ENCODE measurements around the gene HCN1. TPM values are rescaled to one million over a fixed set of nuclear protein-coding genes. Genes with fewer than 3 reads are reported as not detected.
"Not testable (repeated sequence)": the region's sequence is repeated elsewhere in the genome, so short reads cannot be mapped to it uniquely, and the experiment has no call there.

The HCN1 gene
- total RNA-seq, 2 experiments from 2014 or later: not detected

DNA sequence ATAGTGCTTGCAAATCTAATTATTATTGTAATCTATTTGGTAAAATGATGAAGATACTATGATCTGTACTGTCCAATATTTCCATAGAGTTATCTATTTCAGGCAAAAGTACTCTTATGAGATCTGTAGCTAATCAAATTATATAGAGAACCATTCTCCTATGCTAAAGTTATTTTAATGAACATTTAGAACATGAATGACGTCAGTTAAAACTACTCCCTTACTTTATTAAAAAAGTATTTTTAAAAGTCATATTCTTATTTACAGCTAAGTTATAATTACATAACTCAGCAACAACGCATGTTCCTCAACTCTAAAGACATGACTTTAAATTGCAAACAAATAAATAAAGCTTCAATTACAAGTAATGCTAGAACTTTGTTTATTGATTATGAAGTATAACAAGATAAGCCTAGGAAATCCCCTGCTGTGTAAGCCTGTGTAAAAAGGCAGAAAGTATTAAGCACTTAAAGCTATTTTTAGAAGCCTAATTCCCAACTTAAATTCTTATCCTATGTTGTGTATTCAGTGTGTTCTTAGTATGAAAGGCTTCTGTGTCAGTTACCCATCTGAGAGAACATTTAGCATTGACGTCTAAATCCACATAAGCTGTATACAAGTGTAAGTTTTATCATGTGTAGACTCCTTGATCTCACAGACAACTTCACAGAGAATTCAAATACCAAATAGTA lies 285.7 kb downstream of the HCN1 start:
- Mint-ChIP-seq H3K9me3 (ENCODE audit: low read depth) (peaks cover 3% of the 10 kb centered on the region), H3K27me3 (no peaks in the 10 kb centered on the region), H3K4me3 (no peak overlapping the region), H3K4me1 (no peaks in the 10 kb centered on the region), H3K27ac (no peak overlapping the region), H3K36me3 (ENCODE audit: low read depth) (no peaks in the 10 kb centered on the region)
- POLR2A ChIA-PET: no interaction called here
- ATAC-seq (no peak), DNase-seq (no peak)
- CTCF ChIA-PET: no interaction called here
- intact Hi-C loops (cut with DNase I, micrococcal nuclease): no loop called here

DNA sequence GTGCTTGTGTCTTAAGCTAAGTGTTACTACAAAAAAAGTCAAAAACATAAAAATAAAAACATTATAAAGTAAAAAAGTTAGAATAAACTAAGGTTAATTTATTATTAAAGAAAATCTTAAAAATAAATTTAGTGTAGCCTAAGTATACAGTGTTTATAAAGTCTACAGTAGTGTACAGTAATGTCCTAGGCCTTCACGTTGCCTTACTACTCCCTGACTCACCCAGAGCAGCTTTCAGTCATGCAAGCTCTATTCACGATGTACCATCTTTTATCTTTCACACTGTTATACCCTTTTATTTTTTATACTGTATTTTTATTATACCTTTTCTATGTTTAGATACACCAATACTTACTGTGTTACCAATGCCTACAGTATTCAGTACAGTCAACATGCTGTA lies 288.1 kb downstream of the HCN1 start:
- DNase-seq (no peak), ATAC-seq (no peak)
- CTCF ChIA-PET: interaction anchor here (0.6 to 1.1 kb wide), 2 partner anchors 38 to 696 kb away, joined by 3 read pairs; no protein-coding TSS in a partner anchor
- H3K27ac Mint-ChIP-seq: no peak overlapping the region
- no peaks in the 10 kb centered on the region for H3K27me3 Mint-ChIP-seq
- no peaks in the 10 kb centered on the region for H3K36me3 Mint-ChIP-seq (ENCODE audit: low read depth)
- no peak overlapping the region for H3K4me3 Mint-ChIP-seq
- H3K9me3 Mint-ChIP-seq (ENCODE audit: low read depth): no peaks in the 10 kb centered on the region
- intact Hi-C loops (cut with DNase I, micrococcal nuclease): no loop called here
- no peaks in the 10 kb centered on the region for H3K4me1 Mint-ChIP-seq
- POLR2A ChIA-PET: no interaction called here

DNA sequence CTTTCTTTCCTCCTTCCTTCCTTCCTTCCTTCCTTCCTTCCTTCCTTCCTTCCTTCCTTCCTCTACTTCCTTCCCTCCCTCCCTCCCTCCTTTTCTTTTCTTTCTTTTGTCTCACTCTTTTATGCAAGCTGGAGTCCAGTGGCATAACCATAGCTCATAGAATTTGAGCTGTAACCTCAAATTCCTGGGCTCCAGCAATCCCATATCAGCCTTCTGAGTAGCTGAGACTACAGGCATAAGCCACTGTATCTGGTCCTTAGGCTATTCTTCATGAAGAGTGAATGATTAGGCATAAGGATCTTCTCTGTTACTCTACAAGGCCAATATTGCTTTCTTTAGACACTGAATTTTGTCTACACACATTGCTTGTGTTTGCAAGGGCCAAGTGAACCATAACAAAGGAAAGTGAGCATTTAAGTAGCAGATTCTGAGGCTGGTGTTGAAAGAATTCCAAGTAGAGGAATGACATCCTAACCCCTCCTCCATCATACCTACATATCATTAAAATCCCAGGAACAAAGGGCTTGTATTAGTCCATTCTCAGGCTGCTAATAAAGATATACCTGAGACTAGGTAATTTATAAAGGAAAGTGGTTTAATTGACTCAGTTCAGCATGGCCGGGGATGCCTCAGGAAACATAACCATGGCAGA lies 293.2 kb downstream of the HCN1 start:
- Mint-ChIP-seq H3K4me1 (no peaks in the 10 kb centered on the region), H3K9me3 (ENCODE audit: low read depth) (peaks cover 9% of the 10 kb centered on the region), H3K27me3 (no peaks in the 10 kb centered on the region), H3K27ac (no peak overlapping the region), H3K36me3 (ENCODE audit: low read depth) (no peaks in the 10 kb centered on the region), H3K4me3 (no peak overlapping the region)
- DNase-seq: no peak
- no peak for ATAC-seq
- ChIA-PET POLR2A (no interaction called here), CTCF (no interaction called here)
- intact Hi-C loops (cut with DNase I, micrococcal nuclease): no loop called here

DNA sequence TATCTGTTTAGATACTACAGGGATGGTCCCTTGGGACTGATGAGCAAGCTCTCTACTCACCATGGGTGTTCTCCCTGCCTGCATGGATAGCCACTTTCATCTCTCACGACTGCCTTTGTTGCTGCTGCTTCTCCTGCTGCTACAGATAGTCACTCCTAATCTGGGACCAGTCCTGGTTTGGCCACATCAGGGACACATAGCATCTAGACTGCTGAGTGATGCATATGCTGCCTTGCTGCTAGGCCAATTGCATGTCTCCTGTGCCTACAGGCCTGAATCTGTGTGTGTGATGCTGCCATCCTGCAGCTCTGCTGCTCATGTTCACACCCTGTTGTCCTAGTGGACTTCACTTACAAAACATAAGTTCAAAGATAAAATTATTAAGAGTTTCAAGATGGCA lies 297.1 kb downstream of the HCN1 start:
- no peak overlapping the region for H3K4me3 Mint-ChIP-seq
- ChIA-PET CTCF (no interaction called here), POLR2A (no interaction called here)
- H3K4me1 Mint-ChIP-seq: no peaks in the 10 kb centered on the region
- H3K9me3 Mint-ChIP-seq (ENCODE audit: low read depth): peaks cover 10% of the 10 kb centered on the region
- H3K27ac Mint-ChIP-seq: no peak overlapping the region
- DNase-seq (no peak), ATAC-seq (no peak)
- no peaks in the 10 kb centered on the region for H3K36me3 Mint-ChIP-seq (ENCODE audit: low read depth)
- no peaks in the 10 kb centered on the region for H3K27me3 Mint-ChIP-seq
- intact Hi-C loops (cut with DNase I, micrococcal nuclease): no loop called here

DNA sequence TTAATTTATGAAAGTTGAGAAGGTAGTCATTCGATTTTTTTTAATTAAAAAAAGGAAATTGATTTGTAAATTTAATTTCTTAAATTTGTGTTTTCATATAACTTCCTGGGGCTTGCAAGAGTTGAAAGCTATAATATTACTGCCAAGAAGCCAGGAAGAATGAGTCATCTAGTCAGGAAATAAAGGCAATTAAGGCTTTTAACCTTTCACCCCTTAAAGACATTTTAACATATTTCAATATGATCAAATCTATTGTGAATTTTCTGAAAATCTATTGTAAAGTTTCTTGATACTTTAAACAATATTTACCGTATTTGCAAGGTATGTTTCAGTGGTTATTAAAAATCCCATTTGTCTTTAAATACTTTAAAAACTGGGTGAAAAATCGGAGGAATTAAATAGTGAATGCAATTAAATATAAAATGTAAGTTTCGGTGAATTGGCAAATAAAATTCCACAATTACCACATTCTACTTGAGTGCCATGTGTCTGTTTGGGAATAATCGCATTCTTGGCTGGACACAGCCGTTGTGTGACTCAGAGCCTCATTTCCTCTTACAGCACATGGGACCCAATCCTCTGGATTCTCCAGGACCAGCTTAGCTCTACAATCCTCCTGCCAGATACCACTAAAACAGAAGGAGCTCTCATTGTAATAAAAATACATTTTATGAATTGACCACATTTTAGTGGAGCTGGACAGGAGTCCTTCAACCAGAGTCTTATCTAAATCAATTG lies 310.7 kb downstream of the HCN1 start:
- no peak overlapping the region for H3K4me3 Mint-ChIP-seq

DNA sequence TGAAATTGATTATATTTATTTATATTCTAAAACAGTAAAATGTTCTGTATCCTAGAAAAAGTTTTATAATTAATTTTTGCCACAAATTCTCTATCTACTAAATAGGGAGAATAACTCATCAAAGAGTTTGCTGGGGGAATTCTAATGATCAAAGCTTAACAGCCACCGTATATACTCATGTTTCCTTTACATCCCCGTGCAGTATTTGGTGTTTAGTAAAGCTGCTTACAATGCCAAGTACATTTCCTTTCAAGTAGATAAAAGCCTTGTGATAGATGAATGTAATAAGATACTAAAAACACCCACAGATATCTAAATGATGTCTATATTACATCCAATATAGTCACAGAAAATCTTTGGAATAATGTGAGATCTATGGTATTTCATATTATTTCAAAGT lies 312.2 kb downstream of the HCN1 start:
- H3K4me1 Mint-ChIP-seq: no peaks in the 10 kb centered on the region
- H3K9me3 Mint-ChIP-seq (ENCODE audit: low read depth): peaks cover 15% of the 10 kb centered on the region
- no peaks in the 10 kb centered on the region for H3K36me3 Mint-ChIP-seq (ENCODE audit: low read depth)
- intact Hi-C loops (cut with DNase I, micrococcal nuclease): no loop called here
- no peaks in the 10 kb centered on the region for H3K27me3 Mint-ChIP-seq
- DNase-seq (no peak), ATAC-seq (no peak)
- POLR2A ChIA-PET: no interaction called here
- CTCF ChIA-PET: no interaction called here
- no peak overlapping the region for H3K27ac Mint-ChIP-seq
- H3K4me3 Mint-ChIP-seq: no peak overlapping the region

More for the DNA sequence above, 310.7 kb downstream of the HCN1 start:
- POLR2A ChIA-PET: no interaction called here
- no peak for ATAC-seq
- no peak overlapping the region for H3K27ac Mint-ChIP-seq
- DNase-seq: no peak
- H3K27me3 Mint-ChIP-seq: no peaks in the 10 kb centered on the region
- CTCF ChIA-PET: no interaction called here
- intact Hi-C loops (cut with DNase I, micrococcal nuclease): no loop called here
- H3K36me3 Mint-ChIP-seq (ENCODE audit: low read depth): no peaks in the 10 kb centered on the region
- no peaks in the 10 kb centered on the region for H3K4me1 Mint-ChIP-seq
- peaks cover 20% of the 10 kb centered on the region for H3K9me3 Mint-ChIP-seq (ENCODE audit: low read depth)

DNA sequence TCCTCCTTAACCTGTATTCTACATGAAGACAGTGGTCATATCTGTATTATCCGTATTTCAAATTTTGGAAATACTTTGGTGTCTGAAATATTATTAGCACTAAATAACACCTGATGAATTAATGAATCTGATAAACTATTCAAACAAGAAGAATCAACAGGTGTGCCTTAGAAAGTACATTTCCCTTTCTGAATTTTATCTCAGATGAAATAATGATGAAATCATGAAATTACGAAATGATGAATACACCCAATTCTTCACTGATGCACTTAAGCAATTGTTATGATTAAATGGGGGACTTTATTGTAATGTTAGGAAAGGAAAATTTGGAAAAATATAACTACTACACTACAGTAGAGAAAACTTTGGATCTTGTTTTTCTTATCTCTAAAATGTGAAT lies 313.6 kb downstream of the HCN1 start:
- no peak overlapping the region for H3K4me3 Mint-ChIP-seq
- no peaks in the 10 kb centered on the region for H3K36me3 Mint-ChIP-seq (ENCODE audit: low read depth)
- DNase-seq: no peak
- no peak for ATAC-seq
- no peak overlapping the region for H3K27ac Mint-ChIP-seq
- no peaks in the 10 kb centered on the region for H3K27me3 Mint-ChIP-seq
- intact Hi-C loops (cut with DNase I, micrococcal nuclease): no loop called here
- POLR2A ChIA-PET: no interaction called here
- H3K4me1 Mint-ChIP-seq: no peaks in the 10 kb centered on the region
- H3K9me3 Mint-ChIP-seq (ENCODE audit: low read depth): peaks cover 12% of the 10 kb centered on the region
- CTCF ChIA-PET: no interaction called here

DNA sequence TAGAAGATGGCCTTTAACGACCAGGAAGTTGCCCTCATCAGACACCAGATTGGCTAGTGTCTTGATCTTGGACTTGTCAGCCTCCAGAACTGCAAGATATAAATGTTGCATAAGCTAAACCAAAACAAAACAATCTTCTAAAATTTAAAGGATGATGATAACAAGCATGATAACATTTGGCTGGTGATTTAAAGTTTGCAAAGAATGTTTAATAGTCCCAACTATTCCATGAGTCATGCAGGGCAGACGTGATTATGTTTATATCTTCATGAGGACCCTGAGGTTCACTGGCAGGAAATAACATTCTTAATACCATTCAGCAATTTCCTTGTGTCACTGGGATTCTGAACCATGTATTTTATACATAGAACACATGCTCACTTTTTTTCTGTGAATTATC lies 319.8 kb downstream of the HCN1 start:
- Mint-ChIP-seq H3K9me3 (ENCODE audit: low read depth) (peaks cover 4% of the 10 kb centered on the region), H3K36me3 (ENCODE audit: low read depth) (no peaks in the 10 kb centered on the region), H3K4me3 (no peak overlapping the region), H3K4me1 (no peaks in the 10 kb centered on the region), H3K27ac (no peak overlapping the region), H3K27me3 (no peaks in the 10 kb centered on the region)
- DNase-seq: no peak
- peak; percentile 23 for ATAC-seq
- intact Hi-C loops (cut with DNase I, micrococcal nuclease): no loop called here
- ChIA-PET POLR2A (no interaction called here), CTCF (no interaction called here)

DNA sequence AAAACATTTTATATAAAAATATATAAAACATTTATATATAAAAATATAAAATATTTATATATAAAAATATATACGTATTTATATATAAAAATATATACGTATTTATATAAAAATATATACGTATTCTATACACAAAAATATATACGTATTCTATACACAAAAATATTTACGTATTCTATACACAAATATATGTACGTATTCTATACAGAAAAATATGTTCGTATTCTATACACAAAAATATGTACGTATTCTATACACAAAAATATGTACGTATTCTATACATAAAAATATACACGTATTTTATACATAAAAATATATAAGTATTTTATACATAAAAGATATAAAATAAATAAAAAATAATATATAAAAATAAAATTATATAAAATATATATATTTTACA lies 323.6 kb downstream of the HCN1 start:
- ATAC-seq: no peak

DNA sequence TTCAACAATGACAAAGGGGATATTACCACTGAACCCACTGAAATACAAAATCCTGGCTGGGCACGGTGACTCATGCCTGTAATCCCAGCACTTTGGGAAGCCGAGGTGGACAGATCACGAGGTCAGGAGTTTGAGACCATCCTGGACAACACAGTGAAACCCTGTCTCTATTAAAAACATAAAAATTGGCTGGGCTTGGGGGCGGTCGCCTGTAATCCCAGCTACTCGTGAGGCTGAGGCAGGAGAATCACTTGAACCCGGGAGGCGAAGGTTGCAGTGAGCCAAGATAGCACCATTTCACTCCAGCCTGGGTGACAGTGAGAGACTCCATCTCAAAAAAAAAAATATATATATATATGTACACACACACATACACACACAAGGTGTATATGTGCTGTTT lies 324.8 kb downstream of the HCN1 start:
- CTCF ChIA-PET; H3K4me1 Mint-ChIP-seq; intact Hi-C loops (cut with DNase I, micrococcal nuclease); H3K27ac Mint-ChIP-seq; ATAC-seq; H3K9me3 Mint-ChIP-seq (ENCODE audit: low read depth); H3K36me3 Mint-ChIP-seq (ENCODE audit: low read depth); H3K27me3 Mint-ChIP-seq; H3K4me3 Mint-ChIP-seq; POLR2A ChIA-PET; DNase-seq: not testable (repeated sequence)

More for the DNA sequence above, 323.6 kb downstream of the HCN1 start:
- Mint-ChIP-seq H3K4me1 (no peaks in the 10 kb centered on the region), H3K4me3 (no peak overlapping the region), H3K9me3 (ENCODE audit: low read depth) (peaks cover 3% of the 10 kb centered on the region), H3K36me3 (ENCODE audit: low read depth) (no peaks in the 10 kb centered on the region), H3K27ac (no peak overlapping the region), H3K27me3 (no peaks in the 10 kb centered on the region)
- ChIA-PET POLR2A (no interaction called here), CTCF (no interaction called here)
- DNase-seq: no peak
- intact Hi-C loops (cut with DNase I, micrococcal nuclease): no loop called here

DNA sequence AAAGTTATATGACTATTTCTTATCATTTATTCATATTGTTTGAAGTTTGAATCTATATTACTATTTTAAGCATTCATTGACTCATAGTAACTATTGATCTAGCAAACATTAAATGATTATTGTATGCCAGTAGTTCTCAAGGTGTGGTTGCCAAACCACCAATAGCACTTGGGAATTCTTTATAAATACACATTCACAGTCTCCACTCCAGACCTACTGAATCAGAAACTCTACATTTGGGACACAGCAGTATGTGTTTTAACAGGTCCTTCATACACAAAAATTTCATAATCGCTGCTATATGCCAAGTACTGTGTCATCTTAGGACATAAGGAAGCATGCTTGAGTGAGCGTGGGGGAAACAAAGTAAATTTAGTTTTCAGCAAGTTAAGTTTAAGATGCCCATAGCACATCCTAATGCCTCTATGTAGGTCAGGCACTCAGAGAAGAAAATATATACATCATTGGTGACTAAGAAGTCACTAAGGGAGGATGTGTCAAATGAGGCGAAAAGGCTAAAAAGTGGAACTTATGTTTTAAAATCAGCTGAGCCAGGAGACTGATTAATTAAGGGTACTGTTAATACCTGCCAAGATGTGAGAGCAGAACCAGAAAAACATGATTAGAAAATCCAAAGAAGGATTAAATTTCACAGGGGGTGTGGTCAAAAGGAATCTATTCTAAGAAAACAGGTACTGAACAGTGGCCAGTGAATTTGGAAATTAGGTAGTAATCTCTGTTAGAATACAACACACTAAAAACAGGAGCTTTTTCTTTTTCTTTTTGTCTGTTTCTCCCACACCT lies 340.8 kb downstream of the HCN1 start:
- CTCF ChIA-PET: no interaction called here
- Mint-ChIP-seq H3K4me1 (no peaks in the 10 kb centered on the region), H3K27me3 (no peaks in the 10 kb centered on the region), H3K9me3 (ENCODE audit: low read depth) (peaks cover 5% of the 10 kb centered on the region), H3K4me3 (no peak overlapping the region), H3K36me3 (ENCODE audit: low read depth) (no peaks in the 10 kb centered on the region), H3K27ac (no peak overlapping the region)
- DNase-seq (no peak), ATAC-seq (no peak)
- intact Hi-C loops (cut with DNase I, micrococcal nuclease): no loop called here
- POLR2A ChIA-PET: no interaction called here

DNA sequence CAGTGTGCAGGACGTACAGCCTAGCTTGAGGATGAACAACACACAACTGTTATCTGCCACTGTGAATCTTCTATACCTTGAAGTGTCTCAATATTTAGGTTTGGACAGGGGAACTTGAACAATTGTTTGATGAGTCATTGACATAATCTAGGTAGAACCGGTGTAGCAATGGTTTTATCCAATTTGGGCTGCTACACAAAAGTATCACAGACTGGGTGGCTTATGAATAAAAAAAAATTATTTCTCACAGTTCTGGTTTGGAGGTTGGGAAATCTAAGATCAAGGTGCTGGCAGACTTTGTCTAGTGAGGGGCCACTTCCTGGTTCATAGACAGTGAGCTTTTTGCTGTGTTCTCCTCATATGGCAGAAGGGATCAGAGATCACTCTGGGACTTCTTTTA lies 359.7 kb downstream of the HCN1 start:
- CTCF ChIA-PET: no interaction called here
- POLR2A ChIA-PET: no interaction called here
- no peaks in the 10 kb centered on the region for H3K9me3 Mint-ChIP-seq (ENCODE audit: low read depth)
- ATAC-seq (no peak), DNase-seq (no peak)
- no peaks in the 10 kb centered on the region for H3K27me3 Mint-ChIP-seq
- intact Hi-C loops (cut with DNase I, micrococcal nuclease): no loop called here
- H3K36me3 Mint-ChIP-seq (ENCODE audit: low read depth): no peaks in the 10 kb centered on the region
- H3K4me3 Mint-ChIP-seq: no peak overlapping the region
- no peak overlapping the region for H3K27ac Mint-ChIP-seq
- no peaks in the 10 kb centered on the region for H3K4me1 Mint-ChIP-seq
